Astrocyte (in vitro differentiated cells and primary cell): ENCODE data around the gene PARP9. TPM values are rescaled to one million over a fixed set of nuclear protein-coding genes. Genes with fewer than 3 reads are reported as not detected.

Experiments used
- DNase-seq: peaks from one replicate; pipeline ENCODE4 v3.0.0-alpha.2; 2010; ENCODE audit warnings: low read depth
- FAIRE-seq: peaks from 2 replicates; lab custom pipeline; 2011; peaks lifted over from hg19 to GRCh38; lab: Jason Lieb, UNC
- H2AFZ ChIP-seq: 2 replicates; pipeline ENCODE4 v1.6.0; 2012; ENCODE audit warnings: low read depth, low read length, inconsistent platforms
- H3K27ac ChIP-seq: 2 replicates; pipeline ENCODE4 v1.5.1; 2011; ENCODE audit warnings: low read depth, low read length, inconsistent platforms
- H3K27me3 ChIP-seq: 2 replicates; pipeline ENCODE4 v1.6.0; 2011; ENCODE audit warnings: low read length, inconsistent platforms; ENCODE audit not compliant: insufficient read depth
- H3K36me3 ChIP-seq: 2 replicates; pipeline ENCODE4 v1.5.1; 2011; ENCODE audit warnings: low read length, inconsistent platforms; ENCODE audit not compliant: insufficient read depth
- H3K4me1 ChIP-seq: 2 replicates; pipeline ENCODE4 v1.5.1; 2011; ENCODE audit warnings: low read length, inconsistent platforms; ENCODE audit not compliant: insufficient read depth
- H3K4me2 ChIP-seq: 2 replicates; pipeline ENCODE4 v1.6.0; 2012; ENCODE audit warnings: low read length, inconsistent platforms
- H3K4me3 ChIP-seq: 2 replicates; pipeline ENCODE4 v1.5.1; 2011; ENCODE audit warnings: low read depth, mild to moderate bottlenecking, low read length, inconsistent platforms; ENCODE audit not compliant: insufficient read depth
- H3K79me2 ChIP-seq: 2 replicates; pipeline ENCODE4 v1.6.0; 2012; ENCODE audit warnings: mild to moderate bottlenecking, low read length, inconsistent platforms; ENCODE audit not compliant: insufficient read depth
- H3K9ac ChIP-seq: 2 replicates; pipeline ENCODE4 v1.6.0; 2012; ENCODE audit warnings: mild to moderate bottlenecking, low read length, inconsistent platforms
- H3K9me3 ChIP-seq: 2 replicates; pipeline ENCODE4 v1.5.1; 2012; ENCODE audit warnings: low read depth, mild to moderate bottlenecking, low read length, inconsistent platforms; ENCODE audit not compliant: insufficient read depth
- H4K20me1 ChIP-seq: 2 replicates; pipeline ENCODE4 v1.6.0; 2012; ENCODE audit warnings: low read length, inconsistent platforms; ENCODE audit not compliant: insufficient read depth
- H3K27ac Mint-ChIP-seq: one replicate; pipeline ENCODE4 v1.8.0; 2021; ENCODE audit warnings: mild to moderate bottlenecking, mixed read lengths; ENCODE audit not compliant: unreplicated experiment
- H3K27me3 Mint-ChIP-seq: one replicate; pipeline ENCODE4 v1.8.0; 2021; ENCODE audit warnings: low read depth, mixed read lengths; ENCODE audit not compliant: unreplicated experiment
- H3K36me3 Mint-ChIP-seq: one replicate; pipeline ENCODE4 v1.8.0; 2021; ENCODE audit warnings: low read depth, mixed read lengths; ENCODE audit not compliant: unreplicated experiment
- H3K4me1 Mint-ChIP-seq: one replicate; pipeline ENCODE4 v1.8.0; 2021; ENCODE audit warnings: low read depth, mixed read lengths; ENCODE audit not compliant: unreplicated experiment
- H3K4me3 Mint-ChIP-seq: one replicate; pipeline ENCODE4 v1.8.0; 2021; ENCODE audit warnings: mild to moderate bottlenecking, moderate library complexity, mixed read lengths; ENCODE audit not compliant: unreplicated experiment
- H3K9me3 Mint-ChIP-seq: one replicate; pipeline ENCODE4 v1.8.0; 2021; ENCODE audit warnings: mild to moderate bottlenecking, mixed read lengths; ENCODE audit not compliant: unreplicated experiment
- CTCF ChIP-seq: IDR thresholded peaks from 2 replicates; pipeline ENCODE4 v1.5.1; 2011; ENCODE audit warnings: low read depth, mild to moderate bottlenecking, inconsistent platforms, low read length, moderate library complexity; ENCODE audit not compliant: insufficient read depth
- EZH2 ChIP-seq: IDR thresholded peaks from 2 replicates; pipeline ENCODE4 v1.6.1; 2012; ENCODE audit warnings: mild to moderate bottlenecking, low read length, inconsistent platforms; ENCODE audit not compliant: insufficient read depth
- total RNA-seq: library from RNA; stranded (reverse); gene quantifications from 2 replicates; pipeline ENCODE4 v1.2.1, GENCODE V29; 2021

PARP9 gene
- total RNA-seq, 1 donor from 2014 or later = 74.1 TPM

GRCh38 chr3:122520861-122521260 is 43.2 kb downstream of the PARP9 start:
- TF ChIP-seq EZH2 (no peak), CTCF (no peak)
- H3K4me3 Mint-ChIP-seq = no peak overlapping the region
- Histone ChIP-seq H3K4me1 (no peaks in the 10 kb centered on the region), H3K27ac (no peak overlapping the region), H4K20me1 (no peaks in the 10 kb centered on the region), H3K79me2 (no peaks in the 10 kb centered on the region), H3K9ac (no peak overlapping the region), H3K4me3 (no peak overlapping the region), H3K4me2 (no peak overlapping the region), H3K9me3 (no peaks in the 10 kb centered on the region), H2AFZ (no peak overlapping the region), H3K36me3 (no peaks in the 10 kb centered on the region), H3K27me3 (peaks cover 7% of the 10 kb centered on the region)
- H3K27ac Mint-ChIP-seq = no peak overlapping the region
- no peaks in the 10 kb centered on the region for H3K4me1 Mint-ChIP-seq
- H3K9me3 Mint-ChIP-seq = peaks cover 3% of the 10 kb centered on the region
- FAIRE-seq (no peak), DNase-seq (no peak)
- H3K36me3 Mint-ChIP-seq = peaks cover 6% of the 10 kb centered on the region
- no peaks in the 10 kb centered on the region for H3K27me3 Mint-ChIP-seq

- Mint-ChIP-seq H3K36me3 (peaks cover 6% of the 10 kb centered on the region), H3K9me3 (peaks cover 3% of the 10 kb centered on the region), H3K4me3 (no peak overlapping the region), H3K27ac (no peak overlapping the region), H3K27me3 (no peaks in the 10 kb centered on the region), H3K4me1 (no peaks in the 10 kb centered on the region)
- Histone ChIP-seq H3K4me1 (peaks cover 3% of the 10 kb centered on the region), H3K36me3 (no peaks in the 10 kb centered on the region), H3K27me3 (peaks cover 7% of the 10 kb centered on the region), H3K4me2 (no peak overlapping the region), H2AFZ (no peak overlapping the region), H3K27ac (no peak overlapping the region), H3K9ac (no peak overlapping the region), H4K20me1 (no peaks in the 10 kb centered on the region), H3K79me2 (no peaks in the 10 kb centered on the region), H3K4me3 (no peak overlapping the region), H3K9me3 (no peaks in the 10 kb centered on the region)
- no peak for FAIRE-seq
- TF ChIP-seq CTCF (no peak), EZH2 (no peak)
- DNase-seq = no peak
These were observed 44.4 kb downstream of the PARP9 start for GRCh38 chr3:122519693-122520092.

- Histone ChIP-seq H3K36me3 (no peaks in the 10 kb centered on the region), H3K9ac (no peak overlapping the region), H3K27ac (no peak overlapping the region), H4K20me1 (peaks cover 22% of the 10 kb centered on the region), H3K9me3 (no peaks in the 10 kb centered on the region), H2AFZ (no peak overlapping the region), H3K4me1 (peaks cover 6% of the 10 kb centered on the region), H3K27me3 (peaks cover 7% of the 10 kb centered on the region), H3K4me3 (no peak overlapping the region), H3K4me2 (no peak overlapping the region), H3K79me2 (peaks cover 22% of the 10 kb centered on the region)
- H3K4me3 Mint-ChIP-seq = no peak overlapping the region
- TF ChIP-seq EZH2 (no peak), CTCF (no peak)
- FAIRE-seq (no peak), DNase-seq (no peak)
- peaks cover 1% of the 10 kb centered on the region for H3K9me3 Mint-ChIP-seq
- H3K4me1 Mint-ChIP-seq = peaks cover 12% of the 10 kb centered on the region
- H3K36me3 Mint-ChIP-seq = peaks cover 4% of the 10 kb centered on the region
- no peak overlapping the region for H3K27ac Mint-ChIP-seq
- no peaks in the 10 kb centered on the region for H3K27me3 Mint-ChIP-seq
These were observed 47.2 kb downstream of the PARP9 start for GRCh38 chr3:122516846-122517360.
